WTC11 (cell line): ENCODE results near the gene KLC4. TPM values are rescaled to one million over a fixed set of nuclear protein-coding genes. Genes with fewer than 3 reads are reported as not detected.

Source experiments
- ATAC-seq: fragments of 200-7000 bp; cut with Tn5 transposase; 2 replicates; pipeline ENCODE4 v1.10.0; 2021; ENCODE audit warnings: mild to moderate bottlenecking, moderate library complexity
- CTCF ChIA-PET: fragments of 300-600 bp; sonication (Branson Sonifier 250); formaldehyde crosslinking; loops from one replicate; lab custom pipeline; 2021; ENCODE audit warnings: antibody characterized with exemption; lab: Charles Lee
- POLR2A ChIA-PET: fragments of 350-600 bp; sonication (Branson Sonifier 250); formaldehyde crosslinking; loops from one replicate; lab custom pipeline; 2021; ENCODE audit warnings: antibody characterized with exemption; lab: Charles Lee
- DNase-seq: peaks from one replicate; pipeline ENCODE4 v3.0.0; 2021; ENCODE audit warnings: low spot score
- H3K27ac Mint-ChIP-seq: 2 replicates; pipeline ENCODE4 v1.8.0; 2021; ENCODE audit warnings: mixed read lengths
- H3K27me3 Mint-ChIP-seq: 2 replicates; pipeline ENCODE4 v1.8.0; 2021; ENCODE audit warnings: low read depth, mild to moderate bottlenecking, moderate library complexity, mixed read lengths
- H3K36me3 Mint-ChIP-seq: 2 replicates; pipeline ENCODE4 v1.8.0; 2021; ENCODE audit warnings: mixed read lengths
- H3K4me1 Mint-ChIP-seq: 2 replicates; pipeline ENCODE4 v1.8.0; 2022; ENCODE audit warnings: mixed read lengths
- H3K4me3 Mint-ChIP-seq: 2 replicates; pipeline ENCODE4 v1.8.0; 2021; ENCODE audit warnings: mild to moderate bottlenecking, moderate library complexity, mixed read lengths
- H3K9me3 Mint-ChIP-seq: 2 replicates; pipeline ENCODE4 v1.8.0; 2021; ENCODE audit warnings: mixed read lengths
- ARID4B ChIP-seq: sonication (generic); formaldehyde crosslinking; IDR thresholded peaks from 2 replicates; pipeline ENCODE4 v1.8.0; 2023; ENCODE audit warnings: missing genetic modification reagents, mild to moderate bottlenecking, borderline replicate concordance
- ATF3 ChIP-seq: sonication (generic); formaldehyde crosslinking; conservative IDR thresholded peaks from 2 replicates; pipeline ENCODE4 v1.8.1; 2022; ENCODE audit warnings: mild to moderate bottlenecking, missing genetic modification reagents
- ERG ChIP-seq: fragments of 250-450 bp; sonication (Bioruptor Pico); IDR thresholded peaks from 2 replicates; pipeline ENCODE4 v1.8.0; 2021; ENCODE audit warnings: mild to moderate bottlenecking
- FOXK1 ChIP-seq: sonication (generic); formaldehyde crosslinking; IDR thresholded peaks from 2 replicates; pipeline ENCODE4 v1.8.0; 2022; ENCODE audit warnings: mild to moderate bottlenecking, moderate library complexity, missing genetic modification reagents
- MAX ChIP-seq: sonication (generic); formaldehyde crosslinking; IDR thresholded peaks from 2 replicates; pipeline ENCODE4 v1.8.0; 2022; ENCODE audit warnings: mild to moderate bottlenecking, missing genetic modification reagents
- SP1 ChIP-seq: sonication (generic); formaldehyde crosslinking; conservative IDR thresholded peaks from 2 replicates; pipeline ENCODE4 v1.8.1; 2022; ENCODE audit warnings: missing genetic modification reagents
- STAT6 ChIP-seq: sonication (generic); formaldehyde crosslinking; conservative IDR thresholded peaks from 2 replicates; pipeline ENCODE4 v1.8.1; 2023; ENCODE audit warnings: mild to moderate bottlenecking, low read depth, missing genetic modification reagents, moderate library complexity
- USF1 ChIP-seq: sonication (generic); formaldehyde crosslinking; IDR thresholded peaks from 2 replicates; pipeline ENCODE4 v1.8.0; 2022; ENCODE audit warnings: mild to moderate bottlenecking, missing genetic modification reagents
- USF2 ChIP-seq: sonication (generic); formaldehyde crosslinking; IDR thresholded peaks from 2 replicates; pipeline ENCODE4 v1.8.1; 2023; ENCODE audit warnings: mild to moderate bottlenecking, missing genetic modification reagents, moderate library complexity
- ZBTB43 ChIP-seq: sonication (generic); formaldehyde crosslinking; IDR thresholded peaks from 2 replicates; pipeline ENCODE4 v1.8.1; 2023; ENCODE audit warnings: mild to moderate bottlenecking, missing genetic modification reagents
- ZNF396 ChIP-seq: fragments of 250-450 bp; sonication (Bioruptor Pico); IDR thresholded peaks from 2 replicates; pipeline ENCODE4 v1.8.0; 2021; ENCODE audit warnings: mild to moderate bottlenecking, moderate library complexity, borderline replicate concordance
- ZNF416 ChIP-seq: fragments of 250-450 bp; sonication (Bioruptor Pico); IDR thresholded peaks from 2 replicates; pipeline ENCODE4 v1.9.0; 2021; ENCODE audit warnings: mild to moderate bottlenecking, inconsistent platforms
- total RNA-seq: library from RNA; stranded (reverse); gene quantifications from 3 replicates; pipeline ENCODE4 v1.2.3, GENCODE V29; 2021

The KLC4 gene
- total RNA-seq, 1 experiment from 2014 or later: 35.7 TPM

GRCh38 chr6:43076464-43077332, 17.3 kb downstream of the KLC4 start (continued):
- TF ChIP-seq ARID4B (peak; percentile 81), FOXK1 (CRISPR knock-in tag) (0 out of 2 replicates have a peak, but pooled peaks have one; percentile 32), ZNF416 (CRISPR knock-in tag) (no peak), ATF3 (CRISPR knock-in tag) (no peak), USF2 (CRISPR knock-in tag) (0 out of 2 replicates have a peak, but pooled peaks have one; percentile 17), SP1 (CRISPR knock-in tag) (peak; percentile 49), ZBTB43 (CRISPR knock-in tag) (peak; percentile 63; the same call in 1 of the 2 replicates), ERG (CRISPR knock-in tag) (no peak), MAX (CRISPR knock-in tag) (no peak)

GRCh38 chr6:43077333-43077809, 17.9 kb downstream of the KLC4 start:
- POLR2A ChIA-PET: interaction anchor here (1.2 to 2.6 kb wide), 7 partner anchors 11 to 66 kb away, joined by 3 to 10 read pairs (median 8); partner anchors contain the start of genes KLC4, KLHDC3, MEA1 and MRPL2
- DNase-seq: no peak
- TF ChIP-seq ZNF396 (CRISPR knock-in tag): no peak
- TF ChIP-seq STAT6 (CRISPR knock-in tag): no peak
- peak; percentile 22; the same call in 1 of the 2 replicates for TF ChIP-seq USF1 (CRISPR knock-in tag)
- TF ChIP-seq, all 79 proteins: peak for 1
- Mint-ChIP-seq H3K36me3 (no peaks in the 10 kb centered on the region), H3K27ac (peak overlapping the region; percentile 69), H3K4me3 (peak overlapping the region; percentile 84), H3K9me3 (no peaks in the 10 kb centered on the region), H3K27me3 (no peaks in the 10 kb centered on the region), H3K4me1 (peaks cover 30% of the 10 kb centered on the region)
- ATAC-seq: no peak
- CTCF ChIA-PET: interaction anchor here (0.5 to 3.2 kb wide), 13 partner anchors 11 to 93 kb away, joined by 3 to 50 read pairs (median 4); partner anchors contain the start of genes CUL7, KLC4, MEA1 and MRPL2
